H9 (cell line): ENCODE data around the gene CABLES1. TPM values are rescaled to one million over a fixed set of nuclear protein-coding genes. Genes with fewer than 3 reads are reported as not detected.

ENCODE experiments used
- DNase-seq: peaks from one replicate; pipeline ENCODE4 v3.0.0-alpha.2; 2017
- H2AFZ ChIP-seq: one replicate; pipeline ENCODE4 v1.6.1; 2013; ENCODE audit warnings: mild to moderate bottlenecking, low read length, control low read depth, moderate library complexity
- H2AK5ac ChIP-seq: 2 replicates; pipeline ENCODE4 v1.6.1; 2013; ENCODE audit warnings: low read length, control low read depth, mixed read lengths; ENCODE audit not compliant: insufficient read length
- H2BK120ac ChIP-seq: one replicate; pipeline ENCODE4 v1.6.1; 2013; ENCODE audit warnings: low read depth, mild to moderate bottlenecking, low read length, control low read depth, inconsistent platforms; ENCODE audit not compliant: poor library complexity, severe bottlenecking
- H2BK12ac ChIP-seq: 2 replicates; pipeline ENCODE4 v1.6.1; 2013; ENCODE audit warnings: low read length, control low read depth, mixed read lengths, low read depth; ENCODE audit not compliant: insufficient read length
- H2BK15ac ChIP-seq: 2 replicates; pipeline ENCODE4 v1.6.1; 2013; ENCODE audit warnings: low read depth, low read length, control low read depth
- H2BK20ac ChIP-seq: one replicate; pipeline ENCODE4 v1.6.1; 2013; ENCODE audit warnings: low read depth, mild to moderate bottlenecking, low read length, control low read depth, inconsistent platforms; ENCODE audit not compliant: poor library complexity, severe bottlenecking
- H2BK5ac ChIP-seq: 2 replicates; pipeline ENCODE4 v1.6.1; 2013; ENCODE audit warnings: low read length, control low read depth, mixed read lengths; ENCODE audit not compliant: insufficient read length
- H3K14ac ChIP-seq: 2 replicates; pipeline ENCODE4 v1.6.1; 2013; ENCODE audit warnings: low read length, control low read depth; ENCODE audit not compliant: insufficient read depth
- H3K18ac ChIP-seq: 2 replicates; pipeline ENCODE4 v1.6.1; 2013; ENCODE audit warnings: low read depth, mild to moderate bottlenecking, mixed read lengths, low read length, control low read depth; ENCODE audit not compliant: insufficient read length
- H3K23ac ChIP-seq: 2 replicates; pipeline ENCODE4 v1.6.1; 2013; ENCODE audit warnings: low read length, control low read depth, mixed read lengths, low read depth; ENCODE audit not compliant: insufficient read length
- H3K23me2 ChIP-seq: 2 replicates; pipeline ENCODE4 v1.6.1; 2013; ENCODE audit warnings: low read depth, mild to moderate bottlenecking, mixed read lengths, low read length, control low read depth; ENCODE audit not compliant: insufficient read length, poor library complexity, severe bottlenecking
- H3K27ac ChIP-seq: 2 replicates; pipeline ENCODE4 v1.5.1; 2013; ENCODE audit warnings: low read length, control low read depth, mixed read lengths, low read depth; ENCODE audit not compliant: insufficient read length
- H3K27me3 ChIP-seq: 2 replicates; pipeline ENCODE4 v1.6.1; 2013; ENCODE audit warnings: low read length, control low read depth, inconsistent platforms; ENCODE audit not compliant: insufficient read depth
- H3K4ac ChIP-seq: 2 replicates; pipeline ENCODE4 v1.6.1; 2013; ENCODE audit warnings: low read depth, mild to moderate bottlenecking, control low read depth, inconsistent platforms, low read length, moderate library complexity
- H3K4me1 ChIP-seq: 2 replicates; pipeline ENCODE4 v1.6.1; 2013; ENCODE audit warnings: low read length, control low read depth, inconsistent platforms; ENCODE audit not compliant: insufficient read depth
- H3K4me2 ChIP-seq: 2 replicates; pipeline ENCODE4 v1.6.1; 2013; ENCODE audit warnings: low read length, control low read depth, mixed read lengths; ENCODE audit not compliant: insufficient read length, insufficient read depth
- H3K56ac ChIP-seq: 2 replicates; pipeline ENCODE4 v1.6.1; 2013; ENCODE audit warnings: low read depth, mild to moderate bottlenecking, mixed read lengths, low read length, control low read depth; ENCODE audit not compliant: insufficient read length
- H3K79me1 ChIP-seq: 2 replicates; pipeline ENCODE4 v1.6.1; 2013; ENCODE audit warnings: low read depth, mild to moderate bottlenecking, moderate library complexity, low read length, control low read depth, inconsistent platforms; ENCODE audit not compliant: insufficient read depth, poor library complexity, severe bottlenecking
- H3K79me2 ChIP-seq: 2 replicates; pipeline ENCODE4 v1.6.1; 2013; ENCODE audit warnings: low read length, control low read depth, inconsistent platforms; ENCODE audit not compliant: insufficient read depth
- H3K9ac ChIP-seq: 2 replicates; pipeline ENCODE4 v1.6.1; 2013; ENCODE audit warnings: low read length, control low read depth, mixed read lengths; ENCODE audit not compliant: insufficient read length; ENCODE audit errors: extremely low read depth
- H3K9me3 ChIP-seq: one replicate; pipeline ENCODE4 v1.6.1; 2013; ENCODE audit warnings: low read depth, low read length, inconsistent platforms; ENCODE audit not compliant: control insufficient read depth
- H3T11ph ChIP-seq: one replicate; pipeline ENCODE4 v1.6.1; 2013; ENCODE audit warnings: mild to moderate bottlenecking, low read length, control low read depth, inconsistent platforms
- H4K20me1 ChIP-seq: one replicate; pipeline ENCODE4 v1.6.1; 2013; ENCODE audit not compliant: control insufficient read depth, insufficient read length, insufficient read depth
- H4K5ac ChIP-seq: 2 replicates; pipeline ENCODE4 v1.6.1; 2013; ENCODE audit warnings: low read depth, mild to moderate bottlenecking, mixed read lengths, low read length, control low read depth; ENCODE audit not compliant: insufficient read length
- H4K8ac ChIP-seq: replicated peaks from 2 replicates; pipeline ENCODE4 v1.6.1; 2013; ENCODE audit warnings: low read length, control low read depth, mixed read lengths, low read depth; ENCODE audit not compliant: insufficient read length
- H4K91ac ChIP-seq: 2 replicates; pipeline ENCODE4 v1.6.1; 2013; ENCODE audit warnings: low read depth, mild to moderate bottlenecking, moderate library complexity, mixed read lengths, low read length, control low read depth; ENCODE audit not compliant: insufficient read length
- H3K27ac Mint-ChIP-seq, 3 experiments: 2 replicates in 2 of 3; 3 replicates in 1 of 3; pipeline ENCODE4 v1.8.0; 2020 to 2021; ENCODE audit warnings: mixed read lengths in 3 of 3, mild to moderate bottlenecking in 1 of 3, moderate library complexity in 1 of 3
- H3K27me3 Mint-ChIP-seq: 2 replicates; pipeline ENCODE4 v1.8.0; 2021; ENCODE audit warnings: low read depth, mild to moderate bottlenecking, moderate library complexity, mixed read lengths
- H3K36me3 Mint-ChIP-seq, 3 experiments: 2 replicates in 2 of 3; 3 replicates in 1 of 3; pipeline ENCODE4 v1.8.0; 2020 to 2021; ENCODE audit warnings: low read depth in 3 of 3, mixed read lengths in 3 of 3; ENCODE audit not compliant: insufficient read depth in 1 of 3
- H3K4me1 Mint-ChIP-seq, 2 experiments: 2 replicates each; pipeline ENCODE4 v1.8.0; 2020; ENCODE audit warnings: mixed read lengths in 2 of 2
- H3K4me3 Mint-ChIP-seq, 2 experiments: 2 replicates in 1 of 2; 3 replicates in 1 of 2; pipeline ENCODE4 v1.8.0; 2020 to 2021; ENCODE audit warnings: mild to moderate bottlenecking in 2 of 2, mixed read lengths in 2 of 2, moderate library complexity in 1 of 2
- H3K9me3 Mint-ChIP-seq, 2 experiments: 2 replicates in 1 of 2; 3 replicates in 1 of 2; pipeline ENCODE4 v1.8.0; 2020; ENCODE audit warnings: mild to moderate bottlenecking in 2 of 2, mixed read lengths in 2 of 2, moderate library complexity in 1 of 2
- CTCF ChIP-seq: fragments of 200-600 bp; sonication (generic); conservative IDR thresholded peaks from 3 replicates; pipeline ENCODE4 v1.8.0; 2021; ENCODE audit warnings: antibody characterized with exemption, mild to moderate bottlenecking
- WGBS: extraction: QIAGEN DNeasy Blood & Tissue Kit; methylation state at CpG from one replicate; pipeline ENCODE4 v1.1.7; 2013; ENCODE audit warnings: missing lambda C conversion rate, low lambda C conversion rate, mixed read lengths; ENCODE audit not compliant: insufficient read length; ENCODE audit errors: extremely low coverage; 5-methylcytosine and 5-hydroxymethylcytosine counted together
- total RNA-seq: library from RNA; stranded (reverse); gene quantifications from 2 replicates; pipeline ENCODE4 v1.2.1, GENCODE V29; 2021

CABLES1 gene
- total RNA-seq, 1 experiment from 2014 or later = 27.1 TPM

- Histone ChIP-seq H3K4me2 (no peak overlapping the region), H4K5ac (no peak overlapping the region), H4K20me1 (no peaks in the 10 kb centered on the region), H3K79me1 (no peaks in the 10 kb centered on the region), H3K4me1 (no peaks in the 10 kb centered on the region), H3K56ac (no peak overlapping the region), H3K9me3 (no peaks in the 10 kb centered on the region), H3K23ac (no peak overlapping the region), H2AFZ (no peak overlapping the region), H3K4ac (no peak overlapping the region), H2BK120ac (no peak overlapping the region), H3T11ph (no peak overlapping the region), H2BK12ac (no peak overlapping the region), H3K18ac (no peak overlapping the region), H3K9ac (no peak overlapping the region), H3K79me2 (no peaks in the 10 kb centered on the region), H4K91ac (no peak overlapping the region), H2BK15ac (no peak overlapping the region), H4K8ac (no peak overlapping the region), H2BK20ac (no peak overlapping the region), H2AK5ac (no peak overlapping the region), H3K27me3 (no peaks in the 10 kb centered on the region), H3K27ac (no peak overlapping the region), H3K23me2 (no peaks in the 10 kb centered on the region), H3K14ac (no peak overlapping the region), H2BK5ac (no peak overlapping the region)
- DNase-seq = peak; percentile 45
- TF ChIP-seq CTCF = peak; percentile 90
- no CpG with 5 or more reads among the region's 9 CpGs for WGBS
- H3K27ac Mint-ChIP-seq = peak overlapping the region in 1 of 3 experiments; percentile 57; a peak in 1 of 7 replicates
- H3K4me3 Mint-ChIP-seq = no peak overlapping the region
- H3K4me1 Mint-ChIP-seq = peaks cover 4 to 13% of the 10 kb centered on the region in 2 experiments; a peak in 3 of 4 replicates
- no peaks in the 10 kb centered on the region for H3K9me3 Mint-ChIP-seq
- H3K27me3 Mint-ChIP-seq = no peaks in the 10 kb centered on the region
- H3K36me3 Mint-ChIP-seq = peaks cover 25 to 58% (median 28%) of the 10 kb centered on the region in 3 experiments
Observed at GRCh38 chr18:23207191-23207955, 72.1 kb downstream of the CABLES1 start.
